T-helper 1 cell treated with Interleukin-12 subunit alpha and Interleukin-12 subunit beta and Interleukin-4 antibody, amounts not matched to agents 30 μg/mL and 1 μg/mL, for 36 hours (primary cell): Measurements from ENCODE around the gene TSPAN14.

Experiments
- H3K27ac Mint-ChIP-seq: one replicate; pipeline ENCODE4 v1.8.0; 2021; ENCODE audit warnings: mild to moderate bottlenecking, mixed read lengths
- H3K27me3 Mint-ChIP-seq: one replicate; pipeline ENCODE4 v1.8.0; 2021; ENCODE audit warnings: low read depth, mixed read lengths
- H3K36me3 Mint-ChIP-seq: one replicate; pipeline ENCODE4 v1.8.0; 2021; ENCODE audit warnings: low read depth, mixed read lengths
- H3K4me1 Mint-ChIP-seq: one replicate; pipeline ENCODE4 v1.8.0; 2021; ENCODE audit warnings: low read depth, mixed read lengths
- H3K4me3 Mint-ChIP-seq: one replicate; pipeline ENCODE4 v1.8.0; 2021; ENCODE audit warnings: mild to moderate bottlenecking, moderate library complexity, mixed read lengths
- H3K9me3 Mint-ChIP-seq: one replicate; pipeline ENCODE4 v1.8.0; 2021; ENCODE audit warnings: mixed read lengths

The TSPAN14 gene

GRCh38 chr10:80489371-80490112 is 35.4 kb downstream of the TSPAN14 start:
- Mint-ChIP-seq H3K4me3 (no peak overlapping the region), H3K36me3 (peaks cover 60% of the 10 kb centered on the region), H3K4me1 (peaks cover 92% of the 10 kb centered on the region), H3K27ac (peak overlapping the region; percentile 42), H3K9me3 (no peaks in the 10 kb centered on the region), H3K27me3 (no peaks in the 10 kb centered on the region)

DNA sequence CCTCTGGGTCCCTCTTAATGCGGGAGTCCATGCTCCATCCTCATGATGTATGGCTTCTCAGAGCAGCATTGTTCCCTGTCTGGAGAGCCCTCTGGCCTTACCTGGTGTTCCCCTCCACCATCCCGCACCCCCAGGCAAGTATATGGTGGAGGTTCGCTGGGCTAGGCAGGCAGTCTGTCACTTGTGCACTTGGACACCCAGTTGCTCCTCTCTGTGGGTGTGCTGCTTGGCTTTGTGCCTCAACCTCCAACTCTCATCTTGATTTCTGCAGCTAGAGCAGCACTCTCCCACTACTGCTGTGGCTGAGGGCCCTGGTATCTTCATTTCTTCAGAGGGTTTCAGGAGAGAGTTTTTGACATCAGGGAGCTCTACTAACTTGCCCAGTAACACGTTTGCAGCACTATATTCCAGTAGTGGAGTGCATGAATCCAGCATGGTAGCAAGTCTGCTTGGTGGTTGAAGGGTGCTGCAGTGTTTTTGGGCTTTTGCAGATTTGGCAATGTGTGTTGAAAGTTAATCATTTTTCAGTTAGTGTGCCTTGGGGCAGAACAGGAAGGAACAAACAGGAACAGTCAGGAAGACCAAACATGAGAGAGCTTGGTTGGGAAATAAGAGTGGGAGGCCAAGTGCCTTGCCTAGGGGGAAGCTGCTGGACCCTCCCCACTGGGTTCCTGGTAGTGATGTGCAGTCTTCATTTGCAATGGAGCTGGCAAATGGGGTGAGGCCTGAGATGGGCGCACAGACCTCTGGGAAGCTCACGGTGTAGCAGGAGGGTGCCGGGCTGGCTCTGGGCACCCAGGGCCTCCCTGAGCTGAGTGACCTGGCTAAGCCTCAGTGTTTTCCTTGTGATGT is 37.4 kb downstream of the TSPAN14 start:
- peaks cover 65% of the 10 kb centered on the region for H3K36me3 Mint-ChIP-seq
- H3K27me3 Mint-ChIP-seq: no peaks in the 10 kb centered on the region
- H3K9me3 Mint-ChIP-seq: peaks cover 3% of the 10 kb centered on the region
- H3K4me1 Mint-ChIP-seq: peaks cover 90% of the 10 kb centered on the region
- peak overlapping the region; percentile 43 for H3K4me3 Mint-ChIP-seq
- H3K27ac Mint-ChIP-seq: peak overlapping the region; percentile 10

GRCh38 chr10:80492848-80493521 is 38.9 kb downstream of the TSPAN14 start:
- Mint-ChIP-seq H3K9me3 (peaks cover 9% of the 10 kb centered on the region), H3K27me3 (no peaks in the 10 kb centered on the region), H3K4me1 (peaks cover 91% of the 10 kb centered on the region), H3K4me3 (peak overlapping the region; percentile 67), H3K27ac (peak overlapping the region; percentile 77), H3K36me3 (peaks cover 75% of the 10 kb centered on the region)

DNA sequence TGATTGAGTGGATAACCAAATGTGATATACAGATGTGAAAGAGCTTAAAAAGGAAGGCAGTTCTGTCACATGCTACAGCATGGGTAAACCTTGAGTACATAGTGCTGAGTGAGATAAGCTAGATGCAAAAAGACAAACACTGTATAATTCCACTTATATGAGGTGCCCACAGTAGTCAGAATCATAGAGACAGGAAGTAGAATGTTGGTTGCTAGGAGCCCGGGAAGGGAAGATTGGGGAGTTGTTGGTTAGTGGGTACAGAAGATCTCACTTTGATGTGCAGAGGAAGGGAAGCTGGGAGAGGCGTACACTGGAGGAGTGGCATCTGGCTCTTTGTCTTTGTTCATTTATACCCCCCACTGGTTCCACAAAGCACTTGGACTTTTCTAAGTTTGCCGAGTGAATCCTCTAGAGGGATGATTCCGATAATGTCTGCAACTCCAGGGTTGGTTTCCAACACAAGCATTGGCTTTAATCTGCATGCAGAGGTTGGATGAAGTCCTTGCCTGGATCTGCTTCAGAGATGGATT is 39.5 kb downstream of the TSPAN14 start:
- Mint-ChIP-seq H3K27ac (peak overlapping the region; percentile 77), H3K36me3 (peaks cover 75% of the 10 kb centered on the region), H3K9me3 (peaks cover 9% of the 10 kb centered on the region), H3K4me1 (peaks cover 91% of the 10 kb centered on the region), H3K27me3 (no peaks in the 10 kb centered on the region), H3K4me3 (peak overlapping the region; percentile 67)

DNA sequence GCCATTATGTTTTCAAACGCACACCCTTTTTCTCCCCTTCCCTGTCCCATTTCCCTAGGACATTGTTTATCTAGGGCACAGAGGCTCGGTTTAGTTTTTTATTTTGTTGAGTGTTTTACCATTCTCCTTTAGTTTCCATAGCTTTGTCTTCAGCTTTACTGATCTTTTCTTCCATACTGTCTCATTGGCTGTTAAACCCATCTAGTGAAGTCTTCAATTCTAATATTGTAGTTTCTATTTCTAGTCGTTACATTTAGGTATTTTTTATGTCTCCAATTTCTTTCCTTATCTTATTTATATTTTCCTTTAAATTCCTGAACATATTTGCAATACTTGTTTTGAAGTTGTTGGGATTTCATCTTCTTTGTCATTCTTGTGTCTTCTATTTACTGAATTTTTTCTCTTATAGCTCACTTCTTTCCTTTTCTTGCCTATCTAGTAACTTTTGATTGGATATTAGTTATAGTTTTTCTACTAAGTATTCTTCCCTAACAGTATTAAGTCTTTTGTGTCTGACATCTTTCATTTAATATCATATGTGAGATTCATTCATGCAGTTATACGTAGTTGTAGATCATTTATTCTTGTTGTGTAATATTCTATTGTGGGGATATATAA is 42.6 kb downstream of the TSPAN14 start:
- Mint-ChIP-seq H3K4me1 (peaks cover 84% of the 10 kb centered on the region), H3K27me3 (no peaks in the 10 kb centered on the region), H3K4me3 (peak overlapping the region; percentile 7), H3K9me3 (peaks cover 9% of the 10 kb centered on the region), H3K27ac (peak overlapping the region; percentile 91), H3K36me3 (peaks cover 57% of the 10 kb centered on the region)

- peaks cover 9% of the 10 kb centered on the region for H3K9me3 Mint-ChIP-seq
- peaks cover 56% of the 10 kb centered on the region for H3K36me3 Mint-ChIP-seq
- H3K27me3 Mint-ChIP-seq: no peaks in the 10 kb centered on the region
- peak overlapping the region; percentile 66 for H3K4me3 Mint-ChIP-seq
- peak overlapping the region; percentile 91 for H3K27ac Mint-ChIP-seq
- H3K4me1 Mint-ChIP-seq: peaks cover 85% of the 10 kb centered on the region
Measured at GRCh38 chr10:80497187-80498077, 43.3 kb downstream of the TSPAN14 start.

GRCh38 chr10:80498078-80498832 is 44.1 kb downstream of the TSPAN14 start:
- Mint-ChIP-seq H3K4me3 (peak overlapping the region; percentile 66), H3K27ac (peak overlapping the region; percentile 91), H3K27me3 (no peaks in the 10 kb centered on the region), H3K36me3 (peaks cover 53% of the 10 kb centered on the region), H3K9me3 (peaks cover 9% of the 10 kb centered on the region), H3K4me1 (peaks cover 87% of the 10 kb centered on the region)

DNA sequence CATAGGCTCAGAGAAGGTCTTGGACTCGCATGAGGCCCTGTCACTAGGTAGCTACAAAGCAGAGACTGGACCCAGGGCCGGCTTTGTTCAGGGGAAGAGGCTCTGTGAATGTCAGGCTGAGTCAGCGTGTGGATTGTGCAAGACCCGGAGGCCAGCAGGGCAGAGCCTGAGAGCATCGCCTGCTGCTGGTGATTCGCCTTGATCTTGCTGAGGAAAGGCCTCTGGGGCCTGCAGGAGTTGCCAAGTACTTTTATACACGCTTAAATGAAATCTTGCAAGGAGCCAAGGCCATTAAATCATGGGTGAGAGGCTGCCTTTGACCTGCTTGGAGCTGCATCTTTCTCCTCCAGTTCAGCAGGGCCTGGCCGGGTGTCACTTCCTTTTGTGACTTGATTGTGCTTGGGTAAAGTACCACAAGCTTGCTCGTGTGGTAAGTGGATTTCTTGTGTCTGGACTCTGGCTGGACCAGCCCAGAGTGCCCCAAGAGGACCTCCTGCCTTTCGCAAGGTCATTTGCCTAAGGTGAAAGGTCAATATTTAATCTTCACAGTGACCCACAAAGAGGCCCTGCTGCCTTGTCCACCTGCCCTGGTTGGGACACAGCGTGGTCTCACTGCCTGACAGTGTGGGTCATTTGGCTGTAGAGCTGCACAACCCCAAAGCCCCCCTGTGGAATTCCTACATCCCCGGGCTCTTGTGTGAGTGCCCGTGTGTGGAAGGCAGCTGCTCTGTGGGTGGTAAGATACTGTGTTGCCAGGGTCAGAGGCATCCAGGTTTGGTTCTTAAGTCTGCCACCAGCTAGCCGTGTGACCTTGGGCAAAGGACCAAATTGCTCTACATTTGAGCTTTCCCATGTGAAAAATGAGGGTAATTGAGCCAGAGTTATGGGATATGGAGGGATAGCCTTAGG is 45.0 kb downstream of the TSPAN14 start:
- H3K27ac Mint-ChIP-seq: peak overlapping the region; percentile 91
- H3K36me3 Mint-ChIP-seq: peaks cover 47% of the 10 kb centered on the region
- H3K4me1 Mint-ChIP-seq: peaks cover 89% of the 10 kb centered on the region
- H3K4me3 Mint-ChIP-seq: peak overlapping the region; percentile 70
- no peaks in the 10 kb centered on the region for H3K27me3 Mint-ChIP-seq
- H3K9me3 Mint-ChIP-seq: peaks cover 9% of the 10 kb centered on the region

GRCh38 chr10:80500572-80501380 is 46.7 kb downstream of the TSPAN14 start:
- H3K27me3 Mint-ChIP-seq: no peaks in the 10 kb centered on the region
- peaks cover 40% of the 10 kb centered on the region for H3K36me3 Mint-ChIP-seq
- H3K9me3 Mint-ChIP-seq: peaks cover 9% of the 10 kb centered on the region
- H3K4me1 Mint-ChIP-seq: peaks cover 88% of the 10 kb centered on the region
- peak overlapping the region; percentile 40 for H3K4me3 Mint-ChIP-seq
- peak overlapping the region; percentile 71 for H3K27ac Mint-ChIP-seq

GRCh38 chr10:80501381-80501912 is 47.3 kb downstream of the TSPAN14 start:
- peaks cover 6% of the 10 kb centered on the region for H3K9me3 Mint-ChIP-seq
- H3K36me3 Mint-ChIP-seq: peaks cover 37% of the 10 kb centered on the region
- H3K4me3 Mint-ChIP-seq: no peak overlapping the region
- no peaks in the 10 kb centered on the region for H3K27me3 Mint-ChIP-seq
- H3K4me1 Mint-ChIP-seq: peaks cover 87% of the 10 kb centered on the region
- H3K27ac Mint-ChIP-seq: peak overlapping the region; percentile 90

DNA sequence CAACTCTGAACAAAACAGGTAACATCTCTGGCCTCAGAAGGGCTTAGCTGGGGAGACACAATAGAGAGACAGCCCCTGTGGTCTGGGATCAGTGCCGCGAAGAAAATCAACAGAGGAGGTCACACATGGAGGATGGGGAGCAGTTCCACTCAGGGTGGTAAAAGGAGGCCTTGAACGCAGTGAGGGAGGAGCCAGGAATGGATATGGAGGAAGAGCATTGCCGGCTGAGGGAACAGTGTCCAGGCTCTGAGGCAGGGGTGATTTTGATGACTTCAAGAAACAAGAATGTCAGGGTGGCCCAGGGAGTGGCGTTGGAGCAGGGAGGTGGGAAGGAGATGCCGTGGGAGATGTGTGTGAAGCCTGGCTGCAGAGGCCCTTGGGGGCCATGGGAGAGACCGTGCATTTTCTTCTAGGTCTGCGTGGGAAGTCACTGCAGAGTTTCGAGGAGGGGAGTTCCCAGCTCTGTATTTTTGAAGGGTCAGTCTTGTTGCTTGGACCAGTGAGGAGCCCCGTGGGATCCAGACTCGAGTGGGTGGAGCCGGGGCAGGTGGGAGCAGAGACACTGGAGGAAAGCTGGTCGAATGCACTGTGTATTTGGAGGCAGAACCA is 47.9 kb downstream of the TSPAN14 start:
- Mint-ChIP-seq H3K4me1 (peaks cover 81% of the 10 kb centered on the region), H3K27ac (peak overlapping the region; percentile 90), H3K9me3 (peaks cover under 1% of the 10 kb centered on the region), H3K27me3 (no peaks in the 10 kb centered on the region), H3K36me3 (peaks cover 32% of the 10 kb centered on the region), H3K4me3 (no peak overlapping the region)
